Sigmoid colon (tissue), 7 donors: ENCODE data around the gene RABEP1. TPM values are rescaled to one million over a fixed set of nuclear protein-coding genes. Genes with fewer than 3 reads are reported as not detected.

ENCODE experiments used
- polyA plus RNA-seq, 3 donors: library from polyadenylated mRNA; stranded (reverse); fragments of 200-250 nt; gene quantifications; one replicate each; pipeline ENCODE4 v1.2.3, GENCODE V29; 2013
- total RNA-seq, 4 donors: library from RNA; depleted of rRNA; stranded (reverse); fragments of >200 nt; gene quantifications; one replicate each; pipeline ENCODE4 v1.1.0, GENCODE V29; 2016
- donor health status: healthy with polysubstance abuse.
- donor health status: Bipolar disorder and iron deficiency.
- donor health status: healthy.

Gene RABEP1
- total and polyA plus RNA-seq, 7 donors, result 12.7 to 52.9 (median 39.8) TPM

Other genes with a start within 250 kb of the RABEP1 start
- not detected for gene SLC52A1, start 246.9 kb upstream of the RABEP1 start, total RNA-seq
- under 1 TPM in 2 of 3 donors, not detected in 1; 0.23 to 0.74 TPM for gene SLC52A1, start 246.9 kb upstream of the RABEP1 start, polyA plus RNA-seq
- 1 to 10 TPM; 4.3 to 6.1 (median 5.3) TPM for gene ZFP3, start 203.8 kb upstream of the RABEP1 start, total RNA-seq
- gene ZFP3, start 203.8 kb upstream of the RABEP1 start, polyA plus RNA-seq, result 1 to 10 TPM; 2.4 to 3.2 (median 2.8) TPM
- gene ZNF232, start 170.4 kb upstream of the RABEP1 start, total RNA-seq, result 10 to 100 TPM in 3 of 4 donors, 1 to 10 TPM in 1; 5.7 to 15.3 (median 12.7) TPM
- 1 to 10 TPM; 4.8 to 8.7 (median 6.0) TPM for gene ZNF232, start 170.4 kb upstream of the RABEP1 start, polyA plus RNA-seq
- gene USP6, start 166.3 kb upstream of the RABEP1 start, total RNA-seq, result 1 to 10 TPM in 1 of 4 donors, not detected in 3; 2.5 TPM
- gene USP6, start 166.3 kb upstream of the RABEP1 start, polyA plus RNA-seq, result under 1 TPM in 1 of 3 donors, not detected in 2; 0.06 TPM
- 10 to 100 TPM; 15.5 to 24.3 (median 16.9) TPM for gene ZNF594, start 90.4 kb upstream of the RABEP1 start, total RNA-seq
- gene ZNF594, start 90.4 kb upstream of the RABEP1 start, polyA plus RNA-seq, result 1 to 10 TPM in 1 of 3 donors, under 1 TPM in 1, not detected in 1; 0.23 to 3.8 TPM
- gene SCIMP, start 47.4 kb upstream of the RABEP1 start, total RNA-seq, result 10 to 100 TPM in 1 of 4 donors, 1 to 10 TPM in 3; 1.1 to 15.5 (median 3.8) TPM
- 10 to 100 TPM in 1 of 3 donors, 1 to 10 TPM in 1, under 1 TPM in 1; 0.60 to 11.1 (median 8.8) TPM for gene SCIMP, start 47.4 kb upstream of the RABEP1 start, polyA plus RNA-seq
- gene NUP88, start 137.4 kb downstream of the RABEP1 start, total RNA-seq, result 10 to 100 TPM; 53.6 to 68.3 (median 63.1) TPM
- gene NUP88, start 137.4 kb downstream of the RABEP1 start, polyA plus RNA-seq, result 10 to 100 TPM; 39.1 to 82.9 (median 58.3) TPM
- gene RPAIN, start 137.9 kb downstream of the RABEP1 start, total RNA-seq, result 10 to 100 TPM; 37.8 to 53.8 (median 47.1) TPM
- gene RPAIN, start 137.9 kb downstream of the RABEP1 start, polyA plus RNA-seq, result 10 to 100 TPM; 21.3 to 32.9 (median 31.8) TPM
- 10 to 100 TPM; 59.8 to 99.9 (median 85.3) TPM for gene C1QBP, start 156.9 kb downstream of the RABEP1 start, total RNA-seq
- 100 to 1,000 TPM in 2 of 3 donors, 10 to 100 TPM in 1; 94.3 to 204 (median 154) TPM for gene C1QBP, start 156.9 kb downstream of the RABEP1 start, polyA plus RNA-seq
- gene DHX33, start 186.7 kb downstream of the RABEP1 start, total RNA-seq, result 1 to 10 TPM; 7.1 to 9.8 (median 8.4) TPM
- gene DHX33, start 186.7 kb downstream of the RABEP1 start, polyA plus RNA-seq, result 1 to 10 TPM; 2.3 to 8.3 (median 3.0) TPM
- gene DERL2, start 203.9 kb downstream of the RABEP1 start, total RNA-seq, result 10 to 100 TPM; 14.3 to 40.0 (median 18.0) TPM
- gene DERL2, start 203.9 kb downstream of the RABEP1 start, polyA plus RNA-seq, result 10 to 100 TPM; 23.1 to 51.3 (median 24.6) TPM
- gene MIS12, start 204.3 kb downstream of the RABEP1 start, total RNA-seq, result 10 to 100 TPM in 3 of 4 donors, 1 to 10 TPM in 1; 6.1 to 16.6 (median 15.7) TPM
- 10 to 100 TPM in 1 of 3 donors, 1 to 10 TPM in 2; 3.6 to 12.0 (median 7.6) TPM for gene MIS12, start 204.3 kb downstream of the RABEP1 start, polyA plus RNA-seq